ENCODE results near the gene EFCAB13. TPM values are rescaled to one million over a fixed set of nuclear protein-coding genes. Genes with fewer than 3 reads are reported as not detected.
"Not testable (repeated sequence)": the region's sequence is repeated elsewhere in the genome, so short reads cannot be mapped to it uniquely, and the experiment has no call there.

The EFCAB13 gene
- polyA plus RNA-seq, 1 donor, result 6.5 TPM

DNA sequence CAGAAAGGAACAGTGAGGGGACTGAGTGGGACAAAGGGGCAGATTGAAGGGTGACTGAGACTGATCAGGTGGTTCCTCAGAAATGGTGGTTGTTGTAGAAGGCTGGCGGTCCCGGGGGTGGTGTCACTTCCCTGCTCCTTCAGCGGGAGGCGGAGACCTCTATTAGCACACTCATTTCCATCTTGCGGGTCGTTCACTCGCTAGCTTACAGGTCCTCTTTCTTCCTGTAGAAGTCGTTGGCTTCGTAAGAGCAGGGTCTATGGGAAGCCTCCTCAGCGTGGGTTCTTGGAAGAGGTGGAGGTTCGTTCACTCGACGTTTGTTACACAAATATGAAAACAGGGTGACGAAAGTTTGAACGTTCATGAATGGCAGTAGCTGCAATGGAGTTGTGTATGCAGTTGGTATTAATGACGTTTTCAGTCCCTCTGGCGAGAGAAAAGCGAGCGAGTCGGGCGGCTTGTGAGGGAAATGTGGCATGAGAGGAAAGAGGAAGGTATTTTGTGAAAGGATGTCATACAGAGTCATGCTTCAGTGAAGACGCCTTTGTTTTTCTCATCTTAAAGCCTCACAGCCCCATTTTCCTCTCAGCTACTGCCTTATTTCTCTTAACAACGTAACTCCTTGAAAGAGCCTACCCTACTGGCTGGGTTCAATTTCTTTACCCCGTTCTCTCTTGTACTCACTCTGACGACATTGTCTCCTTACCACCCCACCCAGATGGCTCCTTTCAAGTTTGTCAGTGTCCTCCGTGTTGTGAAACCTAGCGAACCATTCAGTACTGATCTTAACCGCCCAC is 667 bp downstream of the EFCAB13 start:
- DNase-seq (ENCODE audit: low read depth), result peak; percentile 39

DNA sequence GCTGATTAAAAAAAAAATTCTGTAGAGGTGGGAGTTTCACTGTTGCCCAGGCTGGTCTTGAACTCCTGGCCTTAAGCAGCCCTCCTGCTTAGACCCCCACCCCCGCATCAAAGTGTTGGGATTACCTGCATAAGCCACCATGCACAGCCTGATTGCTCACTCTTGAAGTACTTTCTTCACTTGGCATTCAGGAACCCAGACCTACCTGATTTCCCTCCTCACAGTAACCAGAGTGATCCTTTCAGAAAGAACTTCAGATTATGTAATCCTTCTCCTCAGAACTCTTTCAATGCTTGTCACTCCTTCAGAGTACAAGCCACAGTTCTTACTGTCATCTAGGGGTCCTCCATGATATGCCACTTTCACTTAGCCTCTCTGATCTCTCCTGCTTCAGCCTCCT is 1.4 kb downstream of the EFCAB13 start:
- DNase-seq (ENCODE audit: low read depth), result no peak

DNA sequence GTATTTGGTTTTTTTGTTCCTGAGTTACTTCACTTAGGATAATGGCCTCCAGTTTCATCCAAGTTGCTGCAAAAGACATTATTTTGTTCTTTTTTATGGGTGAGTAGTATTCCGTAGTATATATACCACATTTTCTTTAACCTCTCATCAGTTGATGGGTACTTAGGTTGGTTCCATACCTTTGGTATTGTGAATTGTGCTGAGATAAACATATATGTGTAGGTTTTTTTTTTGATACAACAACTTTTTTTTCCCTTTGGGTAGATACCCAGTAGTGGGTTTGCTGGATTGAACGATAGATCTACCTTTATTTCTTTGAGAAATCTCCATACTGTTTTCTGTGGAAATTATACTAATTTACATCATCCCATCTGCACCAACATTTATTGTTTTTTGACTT is 6.8 kb downstream of the EFCAB13 start:
- DNase-seq (ENCODE audit: low read depth), result no peak

DNA sequence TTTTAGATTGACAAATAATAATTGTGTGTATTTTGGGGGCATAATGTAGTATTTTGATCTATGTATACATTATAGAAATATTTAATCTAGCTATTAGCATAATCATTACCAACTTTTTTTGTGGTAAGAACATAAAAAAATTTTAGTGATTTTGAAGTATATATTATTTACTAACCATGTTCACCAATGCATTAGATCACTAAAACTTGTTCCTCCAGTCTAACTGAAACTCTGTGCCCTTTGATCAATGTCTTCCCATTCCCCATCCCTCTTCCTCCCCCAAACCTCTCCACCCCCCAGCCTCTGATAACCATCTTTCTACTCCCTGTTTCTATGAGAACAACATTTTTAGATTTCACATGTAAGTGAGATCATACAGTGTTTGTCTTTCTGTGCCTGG is 8.5 kb downstream of the EFCAB13 start:
- DNase-seq (ENCODE audit: low read depth), result no peak

DNA sequence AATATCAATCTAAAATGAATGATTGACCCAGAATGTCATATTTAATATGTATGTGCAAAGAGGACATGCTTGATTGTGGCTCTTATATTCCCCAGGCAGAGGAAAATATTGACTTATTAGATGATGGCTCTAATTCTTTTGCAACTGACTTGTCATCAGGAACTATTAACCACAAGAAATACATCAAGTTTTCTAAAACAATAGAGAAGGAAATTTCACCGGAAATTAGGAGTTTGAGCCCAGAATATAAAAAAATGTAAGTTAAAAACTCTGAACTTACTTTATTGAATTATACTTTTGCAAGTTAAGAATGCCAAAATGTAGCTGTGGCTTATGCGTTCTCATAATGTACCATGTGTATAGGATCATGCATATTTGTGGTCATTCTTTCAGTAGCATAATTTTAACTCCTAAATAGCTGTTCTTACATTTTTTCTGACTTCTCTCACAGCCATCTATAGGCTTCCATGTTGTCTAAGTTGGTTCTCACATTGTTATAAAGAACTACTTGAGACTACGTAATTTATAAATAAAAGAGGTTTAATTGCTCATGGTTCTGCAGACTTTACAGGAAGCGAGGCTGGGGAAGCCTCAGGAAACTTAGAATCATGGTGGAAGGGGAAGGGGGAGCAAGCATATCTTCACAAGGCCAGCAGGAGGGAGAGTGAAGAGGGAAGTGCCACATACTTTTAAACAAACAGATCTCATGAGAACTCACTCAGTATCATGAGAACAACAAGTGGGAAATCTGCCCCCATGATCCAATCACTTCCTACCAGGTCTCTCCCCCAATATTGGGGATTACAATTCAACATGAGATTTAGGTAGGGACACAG is 11.6 kb downstream of the EFCAB13 start:
- DNase-seq (ENCODE audit: low read depth), result no peak

DNA sequence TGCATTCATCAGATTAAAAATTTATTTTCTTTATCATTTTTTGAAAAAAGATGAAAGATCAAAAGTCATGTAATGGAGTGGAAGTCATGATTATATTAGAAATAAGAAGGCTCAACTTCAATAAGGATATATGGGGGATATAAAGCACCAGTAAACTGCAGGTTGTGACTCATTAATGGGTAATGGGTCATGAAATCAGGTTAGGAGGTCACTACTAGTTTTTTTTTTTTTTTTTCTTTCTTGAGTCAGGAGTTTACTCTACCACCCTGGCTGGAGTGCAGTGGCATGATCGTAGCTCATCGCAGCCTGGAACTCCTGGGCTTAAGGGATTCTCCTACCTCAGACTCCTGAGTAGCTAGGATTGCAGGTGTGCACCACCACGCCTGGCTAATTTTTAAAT is 14.3 kb downstream of the EFCAB13 start:
- DNase-seq (ENCODE audit: low read depth), result no peak

DNA sequence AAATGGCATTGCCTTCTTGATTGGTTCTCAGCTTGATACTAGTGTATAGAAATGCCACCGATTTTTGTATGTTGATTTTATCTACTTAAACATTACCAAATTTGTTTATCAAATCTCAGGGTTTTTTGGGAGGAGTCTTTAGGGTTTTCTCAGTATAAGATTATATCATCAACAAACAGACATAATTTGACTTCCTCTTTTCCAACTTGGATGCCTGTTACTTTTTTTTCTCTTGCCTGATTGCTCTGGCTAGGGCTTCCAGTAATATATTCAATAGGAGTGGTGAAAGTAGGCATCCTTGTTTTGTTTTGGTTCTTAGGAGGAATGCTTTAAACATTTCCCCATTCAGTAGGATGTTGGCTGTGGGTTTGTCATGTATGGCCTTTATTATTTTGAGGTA is 29.1 kb downstream of the EFCAB13 start:
- no peak for DNase-seq (ENCODE audit: low read depth)

DNA sequence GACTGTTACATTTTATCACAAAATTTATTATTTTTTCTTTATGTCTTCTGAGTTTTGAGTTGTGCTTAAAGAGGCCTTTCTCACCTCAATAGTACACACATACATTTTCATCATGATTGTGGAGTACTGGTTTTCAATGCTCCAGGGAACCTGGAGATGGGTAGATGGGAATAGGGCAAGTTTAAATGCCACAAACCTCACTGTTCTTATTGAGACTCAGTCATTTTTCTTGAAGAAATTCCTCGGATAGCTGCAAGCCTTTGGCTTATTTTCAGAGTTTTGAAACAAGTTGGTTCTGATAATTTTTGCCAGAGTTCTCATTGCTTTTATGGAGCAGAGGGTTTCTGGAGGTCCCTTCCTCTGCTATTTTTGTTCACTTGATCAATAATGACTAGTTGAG is 34.9 kb downstream of the EFCAB13 start:
- DNase-seq (ENCODE audit: low read depth), result no peak

DNA sequence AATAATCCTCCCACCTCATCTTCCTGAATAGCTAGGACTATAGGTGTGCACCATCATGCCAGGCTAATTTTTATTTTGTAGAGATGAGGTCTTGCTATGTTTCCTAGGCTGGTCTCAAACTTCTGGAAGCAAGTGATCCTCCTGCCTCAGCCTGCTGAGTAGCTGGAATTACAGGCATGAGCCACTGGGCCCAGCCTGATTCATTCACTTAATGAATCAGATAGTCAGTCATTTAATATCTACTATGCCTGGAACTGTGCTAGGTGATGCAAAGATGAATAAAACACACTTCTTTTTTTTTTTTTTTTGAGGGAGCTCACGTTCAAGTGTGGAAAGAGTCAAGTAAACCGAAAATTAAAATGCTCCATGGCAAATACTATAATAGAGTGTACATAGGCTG is 39.4 kb downstream of the EFCAB13 start:
- no peak for DNase-seq (ENCODE audit: low read depth)

DNA sequence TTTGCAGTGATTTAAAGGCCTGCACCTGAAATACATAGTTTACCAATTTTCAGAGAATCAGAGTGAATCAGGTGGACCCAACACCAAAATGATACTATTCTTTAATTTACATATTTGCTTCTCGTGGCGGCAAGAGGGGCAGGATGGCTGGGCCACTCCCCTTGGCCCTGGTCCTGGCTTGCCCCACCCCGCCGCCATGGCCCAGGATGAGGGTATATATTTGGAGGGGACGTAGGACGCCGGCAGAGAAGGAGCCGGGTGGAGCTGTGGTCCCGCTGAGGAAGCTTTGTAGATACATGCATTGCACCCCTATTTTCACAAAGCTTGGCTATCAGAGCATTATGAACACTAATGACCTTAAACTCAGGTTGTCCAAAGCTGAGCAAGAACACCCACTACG is 43.5 kb downstream of the EFCAB13 start:
- no peak for DNase-seq (ENCODE audit: low read depth)

DNA sequence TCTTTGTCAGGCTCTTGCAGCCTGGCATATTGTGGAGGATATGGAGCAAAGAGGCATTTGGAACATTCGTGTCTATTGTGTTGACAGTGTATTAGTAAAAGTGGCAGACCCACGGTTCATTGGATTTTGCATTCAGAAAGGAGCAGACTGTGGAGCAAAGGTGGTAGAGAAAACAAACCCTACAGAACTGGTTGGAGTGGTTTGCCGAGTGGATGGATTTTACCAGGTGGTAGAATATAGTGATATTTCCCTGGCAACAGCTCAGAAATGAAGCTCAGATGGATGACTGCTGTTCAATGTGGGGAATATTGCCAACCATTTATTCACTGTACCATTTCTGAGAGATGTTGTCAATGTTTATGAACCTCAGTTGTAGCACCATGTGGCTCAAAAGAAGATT is 44.5 kb downstream of the EFCAB13 start:
- no peak for DNase-seq (ENCODE audit: low read depth)

DNA sequence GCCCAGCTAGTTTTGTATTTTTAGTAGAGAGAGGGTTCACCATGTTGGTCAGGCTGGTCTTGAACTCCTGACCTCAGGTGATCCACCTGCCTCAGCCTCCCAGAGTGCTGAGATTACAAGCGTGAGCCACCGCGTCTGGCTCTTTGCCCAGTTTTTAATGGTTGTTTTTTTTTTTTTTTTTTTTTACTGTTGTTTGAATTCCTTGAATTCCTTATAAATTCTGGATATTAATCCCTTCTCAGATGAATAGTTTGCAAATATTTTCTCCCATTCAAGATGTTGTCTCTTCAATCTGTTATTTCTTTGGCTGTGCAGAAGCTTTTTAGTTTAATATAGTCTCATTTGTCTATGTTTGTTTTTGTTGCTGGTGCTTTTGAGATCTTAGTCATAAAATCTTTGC is 47.1 kb downstream of the EFCAB13 start:
- DNase-seq (ENCODE audit: low read depth), result not testable (repeated sequence)

DNA sequence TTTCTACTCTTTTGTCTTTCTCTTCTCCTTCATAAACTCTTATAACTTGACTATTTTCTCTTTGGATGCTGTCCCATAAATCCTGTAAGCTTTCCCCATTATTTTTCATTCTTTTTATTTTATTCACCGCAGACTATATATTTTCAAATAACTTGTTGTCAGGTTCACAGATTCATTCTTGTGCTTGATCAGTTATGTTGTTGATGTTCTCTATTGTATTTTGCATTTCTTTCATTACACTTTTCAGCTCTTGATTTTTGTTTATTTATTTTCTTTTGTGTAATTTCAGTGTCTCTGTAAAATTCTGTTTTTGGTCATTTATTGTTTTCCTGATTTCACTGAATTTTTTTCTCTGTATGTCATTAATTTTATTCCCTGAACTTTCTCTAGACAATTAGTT is 49.2 kb downstream of the EFCAB13 start:
- no peak for DNase-seq (ENCODE audit: low read depth)

DNA sequence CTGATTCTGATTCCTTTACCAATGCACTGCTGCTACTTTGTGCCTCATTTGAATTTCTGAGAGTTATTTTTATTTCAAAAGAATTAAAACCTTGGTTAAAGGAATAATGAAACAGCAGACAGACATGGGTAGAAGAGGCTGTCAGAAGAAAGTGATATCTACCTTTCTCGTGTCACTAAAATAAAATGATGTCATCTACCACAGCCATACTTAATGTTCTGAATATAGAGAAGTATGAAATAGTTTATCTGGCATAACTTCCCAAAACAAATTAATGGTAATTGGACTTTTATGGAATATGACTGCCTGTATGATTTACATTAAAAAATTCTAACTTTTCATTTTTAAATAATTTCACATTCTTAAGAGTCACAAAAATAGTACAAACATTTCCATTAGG is 52.5 kb downstream of the EFCAB13 start:
- DNase-seq (ENCODE audit: low read depth), result no peak

DNA sequence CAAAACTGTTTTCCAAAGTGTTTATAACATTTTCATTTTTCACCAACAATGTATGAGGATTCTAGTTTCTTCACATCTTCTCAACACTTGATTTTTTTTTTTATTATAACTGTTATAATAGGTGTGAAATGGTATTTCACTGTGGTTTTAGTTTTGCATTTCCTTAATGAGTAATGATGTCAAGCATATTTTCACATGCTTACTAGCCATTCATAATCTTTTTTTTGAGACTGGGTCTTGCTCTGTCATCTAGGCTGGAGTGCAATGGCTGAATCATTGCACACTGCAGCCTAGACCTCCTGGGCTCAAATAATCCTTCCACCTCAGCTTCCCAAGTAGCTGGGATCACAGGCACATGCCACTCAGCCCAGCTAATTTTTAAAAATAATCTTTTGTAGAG is 65.1 kb downstream of the EFCAB13 start:
- no peak for DNase-seq (ENCODE audit: low read depth)

DNA sequence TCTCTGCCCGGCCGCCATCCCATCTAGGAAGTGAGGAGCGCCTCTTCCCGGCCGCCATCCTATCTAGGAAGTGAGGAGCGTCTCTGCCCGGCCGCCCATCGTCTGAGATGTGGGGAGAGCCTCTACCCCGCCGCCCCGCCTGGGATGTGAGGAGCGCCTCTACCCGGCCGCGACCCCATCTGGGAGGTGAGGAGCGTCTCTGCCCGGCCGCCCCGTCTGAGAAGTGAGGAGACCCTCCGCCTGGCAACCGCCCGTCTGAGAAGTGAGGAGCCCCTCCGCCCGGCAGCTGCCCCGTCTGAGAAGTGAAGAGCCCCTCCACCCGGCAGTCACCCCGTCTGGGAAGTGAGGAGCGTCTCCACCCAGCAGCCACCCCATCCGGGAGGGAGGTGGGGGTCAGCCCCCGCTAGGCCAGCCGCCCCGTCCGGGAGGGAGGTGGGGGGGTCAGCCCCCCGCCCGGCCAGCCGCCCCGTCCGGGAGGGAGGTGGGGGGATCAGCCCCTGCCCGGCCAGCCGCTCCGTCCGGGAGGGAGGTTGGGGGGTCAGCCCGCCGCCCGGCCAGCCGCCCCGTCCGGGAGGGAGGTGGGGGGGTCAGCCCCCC is 73.9 kb downstream of the EFCAB13 start:
- DNase-seq (ENCODE audit: low read depth), result not testable (repeated sequence)

DNA sequence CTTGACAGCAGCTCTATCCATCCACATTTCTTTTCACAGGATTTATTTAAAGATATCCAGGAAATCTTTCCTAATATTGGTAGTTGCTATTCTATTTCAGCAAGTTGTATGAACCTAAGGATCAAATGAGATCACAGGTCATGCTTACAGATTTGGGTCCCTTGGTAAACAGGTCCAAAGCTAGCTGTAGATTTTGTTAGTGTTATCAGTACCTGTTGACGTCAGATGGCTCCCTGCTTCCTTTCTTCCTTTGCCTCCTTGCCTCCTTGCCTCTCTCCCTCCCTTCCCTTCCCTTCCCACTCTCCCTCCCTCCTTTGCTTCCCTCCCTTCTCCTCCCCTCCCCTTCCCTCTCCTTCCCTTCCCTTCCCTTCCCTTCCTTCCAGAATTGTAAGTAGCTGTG is 76.6 kb downstream of the EFCAB13 start:
- DNase-seq (ENCODE audit: low read depth), result no peak

DNA sequence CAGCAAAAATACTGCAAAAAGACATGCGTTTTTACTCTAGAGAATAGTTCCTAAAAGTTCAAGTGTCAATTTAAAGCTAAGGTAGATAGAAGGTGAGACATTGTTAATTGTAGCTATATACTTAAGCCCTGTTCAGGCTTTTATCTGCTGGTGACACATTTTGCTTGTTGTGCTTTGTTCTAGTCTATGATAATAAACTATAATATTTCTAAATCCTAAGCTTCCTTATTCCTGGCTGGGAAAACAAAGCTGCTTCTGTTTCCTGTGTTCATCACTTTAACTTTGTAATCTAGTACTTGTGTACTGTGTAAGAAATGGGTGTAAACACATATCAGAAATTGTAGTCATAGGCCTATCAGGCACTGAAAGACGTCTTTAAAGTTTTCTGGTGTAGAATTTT is 77.3 kb downstream of the EFCAB13 start:
- DNase-seq (ENCODE audit: low read depth), result no peak

DNA sequence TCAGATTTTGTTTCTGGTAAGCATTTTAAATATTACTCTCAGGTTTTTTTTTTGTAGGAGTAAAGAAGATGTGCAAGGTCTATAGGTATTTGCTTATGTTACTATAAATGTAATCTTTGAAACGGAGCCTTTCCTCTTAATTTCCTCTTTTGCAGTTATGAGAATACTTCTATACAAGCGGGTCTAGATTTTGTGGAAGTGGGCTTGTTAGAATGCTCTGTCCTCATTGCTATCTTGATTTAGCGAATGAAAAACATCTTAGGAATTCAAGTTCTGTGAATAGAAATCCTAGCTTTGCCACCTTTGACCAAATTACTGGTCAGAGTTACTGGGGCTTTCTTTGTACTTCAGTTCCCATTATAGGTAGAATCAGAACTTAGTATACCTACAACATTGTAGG is 80.3 kb downstream of the EFCAB13 start:
- no peak for DNase-seq (ENCODE audit: low read depth)

DNA sequence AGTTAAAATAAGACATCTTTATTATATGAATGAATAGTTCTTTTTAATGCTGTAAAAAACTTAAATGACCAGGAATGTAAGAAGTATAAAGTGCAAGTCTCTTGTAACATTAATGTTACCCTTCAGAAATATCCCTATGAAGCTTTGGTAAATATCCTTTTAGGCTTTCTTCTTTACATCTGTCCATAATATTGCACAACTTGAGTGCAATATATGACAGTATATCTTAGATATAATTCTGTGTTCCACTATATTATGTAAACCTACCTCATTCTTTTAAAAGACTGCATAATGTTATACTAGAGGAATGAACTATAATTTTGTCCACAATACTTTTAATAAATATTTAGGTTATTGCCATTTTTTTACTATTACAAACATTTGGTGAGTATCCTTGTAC is 81.1 kb downstream of the EFCAB13 start:
- no peak for DNase-seq (ENCODE audit: low read depth)

DNA sequence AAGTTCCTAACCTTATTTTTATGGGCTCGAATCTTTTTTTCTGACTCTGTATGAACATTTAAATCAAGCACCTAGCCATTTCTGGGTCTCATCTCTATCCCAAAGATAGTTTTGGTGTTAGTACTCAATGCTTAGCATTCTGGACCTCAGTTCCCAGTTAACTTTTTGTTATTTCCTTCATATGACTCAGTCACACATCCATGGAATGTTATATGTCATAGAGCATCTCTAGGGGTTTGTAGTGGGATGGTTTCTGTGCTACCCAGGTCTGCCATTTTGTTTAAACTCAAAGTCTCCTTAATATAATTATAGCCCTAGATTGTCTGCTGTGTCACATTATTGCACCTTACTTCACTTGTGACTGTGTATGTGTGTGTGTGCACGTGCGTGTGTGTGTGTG is 90.1 kb downstream of the EFCAB13 start:
- DNase-seq (ENCODE audit: low read depth), result no peak

DNA sequence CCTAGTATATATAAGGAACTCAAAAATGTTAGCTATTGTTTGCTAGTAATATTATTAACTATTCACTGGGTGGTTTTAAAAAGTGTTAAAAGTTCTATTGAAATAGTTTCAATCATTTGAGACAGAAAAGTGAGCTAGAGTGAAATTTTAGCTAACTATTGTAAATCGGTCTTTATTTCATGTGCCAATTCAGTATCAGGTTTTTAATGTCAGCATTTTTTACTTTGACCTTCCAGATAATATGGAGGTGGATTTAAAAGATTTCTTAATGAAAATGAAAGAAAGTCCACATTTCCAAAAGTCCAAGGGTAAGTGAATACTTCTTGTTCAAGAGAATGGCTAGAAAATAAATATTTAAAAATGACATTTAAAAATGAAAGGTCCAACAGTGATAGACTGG is 90.9 kb downstream of the EFCAB13 start:
- no peak for DNase-seq (ENCODE audit: low read depth)
